Breast epithelium (tissue), 4 donors: Measurements from ENCODE around the gene GTF2IRD1. TPM values are rescaled to one million over a fixed set of nuclear protein-coding genes. Genes with fewer than 3 reads are reported as not detected.

Experiments
- DNase-seq, 2 donors: peaks; one replicate each; pipeline ENCODE4 v3.0.0-alpha.2; 2019; ENCODE audit warnings: low spot score in 2 of 2
- H3K27ac ChIP-seq, 2 donors: fragments of 200-600 bp; sonication (generic) in 1 of 2; one replicate each; pipeline ENCODE4 v1.5.1; 2016 to 2019; ENCODE audit warnings: mild to moderate bottlenecking in 1 of 2
- H3K27me3 ChIP-seq, 2 donors: fragments of 200-600 bp; sonication (generic) in 1 of 2; one replicate each; pipeline versions ENCODE4 v1.5.1 to v1.6.0; 2017 to 2019; ENCODE audit warnings: control low read depth in 1 of 2, mild to moderate bottlenecking in 1 of 2
- H3K36me3 ChIP-seq: fragments of 200-600 bp; one replicate; pipeline ENCODE4 v1.5.1; 2019
- H3K4me1 ChIP-seq, 2 donors: fragments of 200-600 bp; sonication (generic); one replicate each; pipeline ENCODE4 v1.5.1; 2016 to 2019; ENCODE audit warnings: control low read depth in 1 of 2
- H3K4me3 ChIP-seq, 3 donors: fragments of 200-600 bp; sonication (generic); 1 replicate in 2 of 3; 2 replicates in 1 of 3; pipeline ENCODE4 v1.5.1; 2016 to 2019; ENCODE audit warnings: mild to moderate bottlenecking in 3 of 3, moderate library complexity in 2 of 3
- H3K9me3 ChIP-seq, 2 donors: fragments of 200-600 bp; sonication (generic) in 1 of 2; one replicate each; pipeline ENCODE4 v1.5.1; 2016 to 2019; ENCODE audit warnings: control low read depth in 1 of 2
- CTCF ChIP-seq, 3 donors: fragments of 450-650 bp; IDR thresholded peaks; one replicate each; pipeline ENCODE4 v1.5.1; 2016 to 2017; ENCODE audit warnings: antibody characterized with exemption in 3 of 3, mild to moderate bottlenecking in 3 of 3, moderate library complexity in 3 of 3
- POLR2A ChIP-seq: fragments of 450-650 bp; IDR thresholded peaks from one replicate; pipeline ENCODE4 v1.6.1; 2016; ENCODE audit warnings: antibody characterized with exemption, mild to moderate bottlenecking, moderate library complexity
- POLR2AphosphoS5 ChIP-seq, 3 donors: sonication (generic); formaldehyde crosslinking; IDR thresholded peaks; one replicate each; pipeline ENCODE4 v1.6.1; 2017; ENCODE audit warnings: antibody characterized with exemption in 3 of 3
- intact Hi-C: fragments of 100-400 bp; cut with DNase I; formaldehyde crosslinking; loops from one replicate; pipeline ENCODE4 v1.15.1; 2023; ENCODE audit warnings: low total_unique reads
- total RNA-seq, 3 donors: library from RNA; depleted of rRNA; stranded (reverse); fragments of >200 nt; gene quantifications; one replicate each; pipeline ENCODE4 v1.1.0, GENCODE V29; 2016

GTF2IRD1 gene
- total RNA-seq, 3 donors from 2014 or later, result 11.0 to 18.7 (median 12.5) TPM

- intact Hi-C loops, result no loop called here
- no peak for TF ChIP-seq CTCF (IDR thresholded peaks at IDR 0.05)
- no peak for TF ChIP-seq POLR2AphosphoS5 (IDR thresholded peaks at IDR 0.05)
- no peak for TF ChIP-seq POLR2A
- H3K4me3 ChIP-seq, result no peak overlapping the region
- H3K9me3 ChIP-seq, result no peaks in the 10 kb centered on the region
- H3K27me3 ChIP-seq, result no peaks in the 10 kb centered on the region
- peaks cover 25 to 31% of the 10 kb centered on the region in 2 donors for H3K4me1 ChIP-seq
- no peak for DNase-seq
- H3K36me3 ChIP-seq, result no peaks in the 10 kb centered on the region
- peak overlapping the region; percentile 46 to 95 for H3K27ac ChIP-seq
Measured at GRCh38 chr7:74475987-74476350, 22.3 kb downstream of the GTF2IRD1 start.

GRCh38 chr7:74476626-74477025 lies 22.9 kb downstream of the GTF2IRD1 start:
- Histone ChIP-seq H3K4me3 (no peak overlapping the region), H3K27ac (peak overlapping the region; percentile 56 to 95), H3K9me3 (no peaks in the 10 kb centered on the region), H3K36me3 (no peaks in the 10 kb centered on the region), H3K4me1 (peaks cover 25 to 34% of the 10 kb centered on the region in 2 donors), H3K27me3 (no peaks in the 10 kb centered on the region)
- TF ChIP-seq POLR2A (no peak), CTCF (IDR thresholded peaks at IDR 0.05) (no peak), POLR2AphosphoS5 (IDR thresholded peaks at IDR 0.05) (no peak)
- intact Hi-C loops, result no loop called here
- DNase-seq, result no peak

GRCh38 chr7:74478671-74479065 lies 25.0 kb downstream of the GTF2IRD1 start:
- Histone ChIP-seq H3K36me3 (no peaks in the 10 kb centered on the region), H3K27me3 (no peaks in the 10 kb centered on the region), H3K4me3 (no peak overlapping the region)

GRCh38 chr7:74479066-74479781 lies 25.5 kb downstream of the GTF2IRD1 start:
- peaks cover 25 to 34% of the 10 kb centered on the region in 2 donors for H3K4me1 ChIP-seq

More at GRCh38 chr7:74478671-74479065, 25.0 kb downstream of the GTF2IRD1 start:
- TF ChIP-seq POLR2AphosphoS5 (IDR thresholded peaks at IDR 0.05) (no peak), CTCF (IDR thresholded peaks at IDR 0.05) (no peak), POLR2A (no peak)
- Histone ChIP-seq H3K27ac (peak overlapping the region; percentile 93 to 95), H3K4me1 (peaks cover 25 to 34% of the 10 kb centered on the region in 2 donors), H3K9me3 (no peaks in the 10 kb centered on the region)
- intact Hi-C loops, result no loop called here
- no peak for DNase-seq

More at GRCh38 chr7:74479066-74479781, 25.5 kb downstream of the GTF2IRD1 start:
- H3K36me3 ChIP-seq, result no peaks in the 10 kb centered on the region
- peak overlapping the region in 1 of 3 donors; percentile 44 for H3K4me3 ChIP-seq
- no peaks in the 10 kb centered on the region for H3K27me3 ChIP-seq
- no peaks in the 10 kb centered on the region for H3K9me3 ChIP-seq
- intact Hi-C loops, result no loop called here
- TF ChIP-seq POLR2A (no peak), POLR2AphosphoS5 (IDR thresholded peaks at IDR 0.05) (no peak), CTCF (IDR thresholded peaks at IDR 0.05) (no peak)
- DNase-seq, result no peak
- peak overlapping the region; percentile 93 to 95 for H3K27ac ChIP-seq
